ENCODE results near the gene ACKR2. TPM values are rescaled to one million over a fixed set of nuclear protein-coding genes. Genes with fewer than 3 reads are reported as not detected.

The ACKR2 gene
- total and polyA plus RNA-seq, 2 of the 13 experiments (the other 11 are each of a cell fraction or from before 2014, with no cell fraction given) = 1.1 to 1.9 TPM

DNA sequence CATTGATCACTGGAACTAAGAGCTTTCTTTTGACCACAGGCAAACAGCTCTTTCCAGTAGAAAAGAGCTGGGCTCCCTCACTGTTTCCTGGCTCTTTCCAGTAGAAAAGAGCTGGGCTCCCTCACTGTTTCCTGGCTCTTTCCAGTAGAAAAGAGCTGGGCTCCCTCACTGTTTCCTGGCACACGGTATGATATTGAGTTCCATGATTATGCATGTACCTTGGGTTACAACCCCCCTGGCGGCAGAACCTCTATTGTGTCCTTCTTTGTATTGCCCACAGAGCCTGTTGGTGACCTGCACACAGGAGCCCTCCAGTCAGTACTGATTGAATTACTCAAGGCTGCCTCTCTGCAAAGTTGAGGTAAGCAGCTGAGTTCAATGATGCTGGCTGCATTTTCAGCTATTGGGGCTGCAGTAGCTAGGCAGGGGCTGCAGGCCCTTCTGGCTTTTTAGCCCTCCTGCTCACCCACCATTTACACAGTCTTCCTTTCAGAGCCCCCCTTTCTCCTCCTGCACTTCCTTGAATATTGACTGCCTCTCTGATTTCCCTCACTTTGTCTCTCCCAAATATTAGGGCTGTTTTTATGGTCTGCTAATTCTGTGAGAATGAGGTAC is 10.2 kb downstream of the ACKR2 start (continued):
- TF ChIP-seq ZNF605 (CRISPR knock-in tag; IDR thresholded peaks at IDR 0.05) (0 out of 2 replicates have a peak, but pooled peaks have one; percentile 54), SMYD3 (CRISPR knock-in tag; IDR thresholded peaks at IDR 0.05) (no peak), ZNF446 (CRISPR knock-in tag; IDR thresholded peaks at IDR 0.05) (no peak), KLF13 (CRISPR knock-in tag; IDR thresholded peaks at IDR 0.05) (no peak), ATF1 (CRISPR knock-in tag; IDR thresholded peaks at IDR 0.05) (no peak), LCORL (IDR thresholded peaks at IDR 0.05) (no peak), LCORL (CRISPR knock-in tag; IDR thresholded peaks at IDR 0.05) (no peak), ZNF614 (CRISPR knock-in tag; IDR thresholded peaks at IDR 0.05; ENCODE audit: borderline replicate concordance) (no peak), ZNF343 (CRISPR knock-in tag; IDR thresholded peaks at IDR 0.05) (no peak), ZNF841 (CRISPR knock-in tag; IDR thresholded peaks at IDR 0.05; ENCODE audit: borderline replicate concordance) (no peak), SP5 (CRISPR knock-in tag; IDR thresholded peaks at IDR 0.05; ENCODE audit: borderline replicate concordance, low read depth) (no peak), ZC3H13 (CRISPR knock-in tag; IDR thresholded peaks at IDR 0.05) (no peak), RFX1 (IDR thresholded peaks at IDR 0.05) (no peak), IRF2 (CRISPR knock-in tag; IDR thresholded peaks at IDR 0.05) (no peak), ZNF850 (CRISPR knock-in tag; conservative IDR thresholded peaks at IDR 0.05) (peak; percentile 89; the same call in 1 of the 2 replicates)
- TF ChIP-seq, protein P1, sequence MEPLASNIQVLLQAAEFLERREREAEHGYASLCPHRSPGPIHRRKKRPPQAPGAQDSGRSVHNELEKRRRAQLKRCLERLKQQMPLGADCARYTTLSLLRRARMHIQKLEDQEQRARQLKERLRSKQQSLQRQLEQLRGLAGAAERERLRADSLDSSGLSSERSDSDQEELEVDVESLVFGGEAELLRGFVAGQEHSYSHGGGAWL (CRISPR knock-in tag; IDR thresholded peaks at IDR 0.05) = no peak
- TF ChIP-seq, protein P2, sequence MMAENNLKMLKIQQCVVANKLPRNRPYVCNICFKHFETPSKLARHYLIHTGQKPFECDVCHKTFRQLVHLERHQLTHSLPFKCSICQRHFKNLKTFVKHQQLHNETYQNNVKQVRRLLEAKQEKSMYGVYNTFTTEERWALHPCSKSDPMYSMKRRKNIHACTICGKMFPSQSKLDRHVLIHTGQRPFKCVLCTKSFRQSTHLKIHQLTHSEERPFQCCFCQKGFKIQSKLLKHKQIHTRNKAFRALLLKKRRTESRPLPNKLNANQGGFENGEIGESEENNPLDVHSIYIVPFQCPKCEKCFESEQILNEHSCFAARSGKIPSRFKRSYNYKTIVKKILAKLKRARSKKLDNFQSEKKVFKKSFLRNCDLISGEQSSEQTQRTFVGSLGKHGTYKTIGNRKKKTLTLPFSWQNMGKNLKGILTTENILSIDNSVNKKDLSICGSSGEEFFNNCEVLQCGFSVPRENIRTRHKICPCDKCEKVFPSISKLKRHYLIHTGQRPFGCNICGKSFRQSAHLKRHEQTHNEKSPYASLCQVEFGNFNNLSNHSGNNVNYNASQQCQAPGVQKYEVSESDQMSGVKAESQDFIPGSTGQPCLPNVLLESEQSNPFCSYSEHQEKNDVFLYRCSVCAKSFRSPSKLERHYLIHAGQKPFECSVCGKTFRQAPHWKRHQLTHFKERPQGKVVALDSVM (CRISPR knock-in tag; IDR thresholded peaks at IDR 0.05) = no peak
- TF ChIP-seq, protein P3, sequence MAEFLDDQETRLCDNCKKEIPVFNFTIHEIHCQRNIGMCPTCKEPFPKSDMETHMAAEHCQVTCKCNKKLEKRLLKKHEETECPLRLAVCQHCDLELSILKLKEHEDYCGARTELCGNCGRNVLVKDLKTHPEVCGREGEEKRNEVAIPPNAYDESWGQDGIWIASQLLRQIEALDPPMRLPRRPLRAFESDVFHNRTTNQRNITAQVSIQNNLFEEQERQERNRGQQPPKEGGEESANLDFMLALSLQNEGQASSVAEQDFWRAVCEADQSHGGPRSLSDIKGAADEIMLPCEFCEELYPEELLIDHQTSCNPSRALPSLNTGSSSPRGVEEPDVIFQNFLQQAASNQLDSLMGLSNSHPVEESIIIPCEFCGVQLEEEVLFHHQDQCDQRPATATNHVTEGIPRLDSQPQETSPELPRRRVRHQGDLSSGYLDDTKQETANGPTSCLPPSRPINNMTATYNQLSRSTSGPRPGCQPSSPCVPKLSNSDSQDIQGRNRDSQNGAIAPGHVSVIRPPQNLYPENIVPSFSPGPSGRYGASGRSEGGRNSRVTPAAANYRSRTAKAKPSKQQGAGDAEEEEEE (CRISPR knock-in tag; IDR thresholded peaks at IDR 0.05; ENCODE audit: borderline replicate concordance) = no peak
- TF ChIP-seq, protein P4, sequence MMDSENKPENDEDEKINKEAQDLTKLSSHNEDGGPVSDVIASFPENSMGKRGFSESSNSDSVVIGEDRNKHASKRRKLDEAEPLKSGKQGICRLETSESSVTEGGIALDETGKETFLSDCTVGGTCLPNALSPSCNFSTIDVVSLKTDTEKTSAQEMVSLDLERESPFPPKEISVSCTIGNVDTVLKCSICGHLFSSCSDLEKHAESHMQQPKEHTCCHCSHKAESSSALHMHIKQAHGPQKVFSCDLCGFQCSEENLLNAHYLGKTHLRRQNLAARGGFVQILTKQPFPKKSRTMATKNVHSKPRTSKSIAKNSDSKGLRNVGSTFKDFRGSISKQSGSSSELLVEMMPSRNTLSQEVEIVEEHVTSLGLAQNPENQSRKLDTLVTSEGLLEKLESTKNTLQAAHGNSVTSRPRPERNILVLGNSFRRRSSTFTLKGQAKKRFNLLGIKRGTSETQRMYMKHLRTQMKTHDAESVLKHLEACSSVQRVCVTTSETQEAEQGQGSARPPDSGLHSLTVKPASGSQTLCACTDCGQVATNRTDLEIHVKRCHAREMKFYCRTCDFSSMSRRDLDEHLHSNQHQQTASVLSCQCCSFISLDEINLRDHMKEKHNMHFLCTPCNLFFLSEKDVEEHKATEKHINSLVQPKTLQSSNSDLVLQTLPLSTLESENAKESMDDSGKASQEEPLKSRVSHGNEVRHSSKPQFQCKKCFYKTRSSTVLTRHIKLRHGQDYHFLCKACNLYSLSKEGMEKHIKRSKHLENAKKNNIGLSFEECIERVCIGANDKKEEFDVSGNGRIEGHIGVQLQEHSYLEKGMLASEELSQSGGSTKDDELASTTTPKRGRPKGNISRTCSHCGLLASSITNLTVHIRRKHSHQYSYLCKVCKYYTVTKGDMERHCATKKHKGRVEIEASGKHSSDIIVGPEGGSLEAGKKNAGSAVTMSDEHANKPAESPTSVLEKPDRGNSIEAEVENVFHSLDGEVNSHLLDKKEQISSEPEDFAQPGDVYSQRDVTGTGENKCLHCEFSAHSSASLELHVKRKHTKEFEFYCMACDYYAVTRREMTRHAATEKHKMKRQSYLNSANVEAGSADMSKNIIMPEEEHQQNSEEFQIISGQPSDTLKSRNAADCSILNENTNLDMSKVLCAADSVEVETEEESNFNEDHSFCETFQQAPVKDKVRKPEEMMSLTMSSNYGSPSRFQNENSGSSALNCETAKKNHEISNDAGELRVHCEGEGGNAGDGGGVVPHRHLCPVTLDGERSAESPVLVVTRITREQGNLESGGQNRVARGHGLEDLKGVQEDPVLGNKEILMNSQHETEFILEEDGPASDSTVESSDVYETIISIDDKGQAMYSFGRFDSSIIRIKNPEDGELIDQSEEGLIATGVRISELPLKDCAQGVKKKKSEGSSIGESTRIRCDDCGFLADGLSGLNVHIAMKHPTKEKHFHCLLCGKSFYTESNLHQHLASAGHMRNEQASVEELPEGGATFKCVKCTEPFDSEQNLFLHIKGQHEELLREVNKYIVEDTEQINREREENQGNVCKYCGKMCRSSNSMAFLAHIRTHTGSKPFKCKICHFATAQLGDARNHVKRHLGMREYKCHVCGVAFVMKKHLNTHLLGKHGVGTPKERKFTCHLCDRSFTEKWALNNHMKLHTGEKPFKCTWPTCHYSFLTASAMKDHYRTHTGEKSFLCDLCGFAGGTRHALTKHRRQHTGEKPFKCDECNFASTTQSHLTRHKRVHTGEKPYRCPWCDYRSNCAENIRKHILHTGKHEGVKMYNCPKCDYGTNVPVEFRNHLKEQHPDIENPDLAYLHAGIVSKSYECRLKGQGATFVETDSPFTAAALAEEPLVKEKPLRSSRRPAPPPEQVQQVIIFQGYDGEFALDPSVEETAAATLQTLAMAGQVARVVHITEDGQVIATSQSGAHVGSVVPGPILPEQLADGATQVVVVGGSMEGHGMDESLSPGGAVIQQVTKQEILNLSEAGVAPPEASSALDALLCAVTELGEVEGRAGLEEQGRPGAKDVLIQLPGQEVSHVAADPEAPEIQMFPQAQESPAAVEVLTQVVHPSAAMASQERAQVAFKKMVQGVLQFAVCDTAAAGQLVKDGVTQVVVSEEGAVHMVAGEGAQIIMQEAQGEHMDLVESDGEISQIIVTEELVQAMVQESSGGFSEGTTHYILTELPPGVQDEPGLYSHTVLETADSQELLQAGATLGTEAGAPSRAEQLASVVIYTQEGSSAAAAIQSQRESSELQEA (CRISPR knock-in tag; IDR thresholded peaks at IDR 0.05; ENCODE audit: not compliant biosample characterization) = no peak
